ENCODE data around the gene MGAT4D. TPM values are rescaled to one million over a fixed set of nuclear protein-coding genes. Genes with fewer than 3 reads are reported as not detected.
A peak's percentile ranks its signal among the peaks of the same experiment; 100 is the strongest.
"Not testable (repeated sequence)": the region's sequence is repeated elsewhere in the genome, so short reads cannot be mapped to it uniquely, and the experiment has no call there.

The MGAT4D gene
- total RNA-seq, 1 donor from 2014 or later = not detected

GRCh38 chr4:140439644-140440142, 58.4 kb downstream of the MGAT4D start:
- no peak for DNase-seq (ENCODE audit: extremely low spot score, unreplicated experiment)
- Mint-ChIP-seq H3K4me3 (ENCODE audit: unreplicated experiment) (no peak overlapping the region), H3K27me3 (ENCODE audit: unreplicated experiment) (peaks cover 60% of the 10 kb centered on the region), H3K27ac (ENCODE audit: unreplicated experiment) (no peak overlapping the region), H3K36me3 (ENCODE audit: unreplicated experiment) (no peaks in the 10 kb centered on the region), H3K9me3 (ENCODE audit: unreplicated experiment) (no peaks in the 10 kb centered on the region), H3K4me1 (ENCODE audit: unreplicated experiment) (no peaks in the 10 kb centered on the region)
- TF ChIP-seq CTCF (IDR thresholded peaks at IDR 0.05) = no peak

GRCh38 chr4:140427919-140428471, 70.1 kb downstream of the MGAT4D start:
- TF ChIP-seq CTCF (IDR thresholded peaks at IDR 0.05) = no peak
- H3K36me3 Mint-ChIP-seq (ENCODE audit: unreplicated experiment) = no peaks in the 10 kb centered on the region
- DNase-seq (ENCODE audit: extremely low spot score, unreplicated experiment) = no peak

GRCh38 chr4:140427106-140427918, 70.8 kb downstream of the MGAT4D start, which contains the start of gene CLGN:
Gene CLGN (minus strand): TSS chr4:140427648. CDS start chr4:140413078, 14,570 bp downstream.
- Mint-ChIP-seq H3K4me3 (ENCODE audit: unreplicated experiment) (peak within 1 kb of the TSS; percentile 76), H3K36me3 (ENCODE audit: unreplicated experiment) (no peaks in the 10 kb centered on the region), H3K9me3 (ENCODE audit: unreplicated experiment) (no peaks in the 10 kb centered on the region), H3K4me1 (ENCODE audit: unreplicated experiment) (no peaks in the 10 kb centered on the region), H3K27me3 (ENCODE audit: unreplicated experiment) (peaks cover 77% of the 10 kb centered on the region), H3K27ac (ENCODE audit: unreplicated experiment) (no peak within 1 kb of the TSS)
- TF ChIP-seq CTCF (IDR thresholded peaks at IDR 0.05) = peak; percentile 57
- DNase-seq (ENCODE audit: extremely low spot score, unreplicated experiment) = peak; percentile 88

More at GRCh38 chr4:140427919-140428471, 70.1 kb downstream of the MGAT4D start:
- Mint-ChIP-seq H3K27me3 (ENCODE audit: unreplicated experiment) (peaks cover 75% of the 10 kb centered on the region), H3K4me3 (ENCODE audit: unreplicated experiment) (peak overlapping the region; percentile 76), H3K9me3 (ENCODE audit: unreplicated experiment) (no peaks in the 10 kb centered on the region), H3K27ac (ENCODE audit: unreplicated experiment) (no peak overlapping the region), H3K4me1 (ENCODE audit: unreplicated experiment) (no peaks in the 10 kb centered on the region)

- Mint-ChIP-seq H3K4me3 (ENCODE audit: unreplicated experiment) (peak overlapping the region; percentile 76), H3K27me3 (ENCODE audit: unreplicated experiment) (peaks cover 77% of the 10 kb centered on the region), H3K36me3 (ENCODE audit: unreplicated experiment) (no peaks in the 10 kb centered on the region), H3K9me3 (ENCODE audit: unreplicated experiment) (no peaks in the 10 kb centered on the region), H3K4me1 (ENCODE audit: unreplicated experiment) (no peaks in the 10 kb centered on the region), H3K27ac (ENCODE audit: unreplicated experiment) (no peak overlapping the region)
- no peak for DNase-seq (ENCODE audit: extremely low spot score, unreplicated experiment)
- no peak for TF ChIP-seq CTCF (IDR thresholded peaks at IDR 0.05)
Observed at GRCh38 chr4:140426610-140427105, 71.4 kb downstream of the MGAT4D start.

- Mint-ChIP-seq H3K27ac (ENCODE audit: unreplicated experiment) (no peak overlapping the region), H3K9me3 (ENCODE audit: unreplicated experiment) (no peaks in the 10 kb centered on the region)
Observed at GRCh38 chr4:140423106-140423505, 75.0 kb downstream of the MGAT4D start.

GRCh38 chr4:140413130-140413969, 84.7 kb downstream of the MGAT4D start:
- not testable (repeated sequence) for H3K9me3 Mint-ChIP-seq (ENCODE audit: unreplicated experiment); H3K4me1 Mint-ChIP-seq (ENCODE audit: unreplicated experiment); H3K36me3 Mint-ChIP-seq (ENCODE audit: unreplicated experiment); H3K4me3 Mint-ChIP-seq (ENCODE audit: unreplicated experiment); DNase-seq (ENCODE audit: extremely low spot score, unreplicated experiment); H3K27ac Mint-ChIP-seq (ENCODE audit: unreplicated experiment)
- peaks cover 26% of the 10 kb centered on the region for H3K27me3 Mint-ChIP-seq (ENCODE audit: unreplicated experiment)

More at GRCh38 chr4:140423106-140423505, 75.0 kb downstream of the MGAT4D start:
- H3K36me3 Mint-ChIP-seq (ENCODE audit: unreplicated experiment) = no peaks in the 10 kb centered on the region
- no peak for TF ChIP-seq CTCF (IDR thresholded peaks at IDR 0.05)
- H3K27me3 Mint-ChIP-seq (ENCODE audit: unreplicated experiment) = peaks cover 70% of the 10 kb centered on the region
- no peaks in the 10 kb centered on the region for H3K4me1 Mint-ChIP-seq (ENCODE audit: unreplicated experiment)
- H3K4me3 Mint-ChIP-seq (ENCODE audit: unreplicated experiment) = no peak overlapping the region
- DNase-seq (ENCODE audit: extremely low spot score, unreplicated experiment) = no peak
